Sciatic nerve (tissue), 2 donors: ENCODE measurements around the gene SUSD4. TPM values are rescaled to one million over a fixed set of nuclear protein-coding genes. Genes with fewer than 3 reads are reported as not detected.
"Not testable (repeated sequence)": the region's sequence is repeated elsewhere in the genome, so short reads cannot be mapped to it uniquely, and the experiment has no call there.

Experiments used
- ATAC-seq: fragments of 200-7000 bp; cut with Tn5 transposase; one replicate; pipeline ENCODE4 v1.9.1; 2020; ENCODE audit warnings: mild to moderate bottlenecking, moderate library complexity
- DNase-seq: peaks from one replicate; pipeline ENCODE4 v3.0.0-alpha.2; 2020; ENCODE audit warnings: low spot score
- intact Hi-C: fragments of 100-400 bp; cut with DNase I; formaldehyde crosslinking; loops from one replicate; pipeline ENCODE4 v1.14.2; 2022
- total RNA-seq: library from RNA; stranded (reverse); fragmentation: NEBNext Ultra II Directional; extraction: Animal tissue kit (Norgen Biotek cat#: 25700); gene quantifications from one replicate; pipeline ENCODE4 v1.2.1, GENCODE V29; 2021
- donor health status: DM: no; HTN: no; CAD: no.
- donor health status: DM: no; HTN: no; CAD: no.

SUSD4 gene, protein sequence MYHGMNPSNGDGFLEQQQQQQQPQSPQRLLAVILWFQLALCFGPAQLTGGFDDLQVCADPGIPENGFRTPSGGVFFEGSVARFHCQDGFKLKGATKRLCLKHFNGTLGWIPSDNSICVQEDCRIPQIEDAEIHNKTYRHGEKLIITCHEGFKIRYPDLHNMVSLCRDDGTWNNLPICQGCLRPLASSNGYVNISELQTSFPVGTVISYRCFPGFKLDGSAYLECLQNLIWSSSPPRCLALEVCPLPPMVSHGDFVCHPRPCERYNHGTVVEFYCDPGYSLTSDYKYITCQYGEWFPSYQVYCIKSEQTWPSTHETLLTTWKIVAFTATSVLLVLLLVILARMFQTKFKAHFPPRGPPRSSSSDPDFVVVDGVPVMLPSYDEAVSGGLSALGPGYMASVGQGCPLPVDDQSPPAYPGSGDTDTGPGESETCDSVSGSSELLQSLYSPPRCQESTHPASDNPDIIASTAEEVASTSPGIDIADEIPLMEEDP
- total RNA-seq = not detected

- intact Hi-C loops = loop anchor here (1.0 kb wide), 1 partner anchor 12 kb away; no protein-coding TSS in a partner anchor
- peak; percentile 65 for ATAC-seq
- DNase-seq = no peak
These were observed at the start of gene SUSD4 for GRCh38 chr1:223363856-223364684. Gene SUSD4 (minus strand): TSS chr1:223364176. CDS start chr1:223363425, 751 bp downstream.

DNA sequence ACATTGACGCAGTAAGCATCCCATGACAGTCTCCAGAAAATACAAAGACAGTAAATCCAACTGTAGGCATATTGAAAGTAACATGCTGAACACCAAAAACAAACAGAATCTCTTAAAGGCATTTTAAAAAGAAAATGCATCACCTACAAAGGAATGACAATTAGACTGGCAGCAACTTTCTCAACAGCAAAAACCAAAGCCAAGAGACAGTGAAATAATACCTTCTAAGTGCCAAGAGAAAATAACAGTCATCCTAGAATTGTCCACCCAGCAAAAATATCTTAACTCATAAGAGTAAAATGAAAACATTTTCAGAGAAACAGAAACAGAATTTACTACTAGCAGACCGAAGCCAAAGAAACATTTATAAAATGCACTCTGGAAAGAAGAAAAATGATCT is 49.2 kb upstream of the SUSD4 start:
- ATAC-seq (no peak), DNase-seq (no peak)
- intact Hi-C loops = no loop called here

- ATAC-seq (no peak), DNase-seq (no peak)
- intact Hi-C loops = no loop called here
These were observed 47.7 kb upstream of the SUSD4 start for GRCh38 chr1:223411710-223412109.

GRCh38 chr1:223411309-223411708 is 47.3 kb upstream of the SUSD4 start:
- intact Hi-C loops = no loop called here

DNA sequence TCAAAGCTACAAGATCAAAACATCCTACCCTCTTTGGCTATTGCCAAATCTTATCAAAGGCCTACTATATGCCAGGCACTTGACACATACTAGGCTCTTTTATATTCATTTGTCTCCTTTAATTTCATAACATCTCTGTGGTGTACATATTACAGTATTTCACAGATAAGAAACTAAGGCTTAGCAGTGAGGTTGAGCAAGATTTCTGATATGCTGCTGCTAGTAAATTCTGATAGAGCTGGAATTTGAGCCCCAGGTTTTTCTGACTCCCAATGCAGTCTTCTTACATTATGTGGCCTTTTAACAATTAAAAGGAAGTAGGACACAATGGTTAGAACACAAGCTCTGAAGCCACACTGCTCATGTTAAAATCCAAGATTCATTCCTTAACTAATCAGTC is 46.1 kb upstream of the SUSD4 start:
- no peak for DNase-seq
- no peak for ATAC-seq
- intact Hi-C loops = no loop called here

More at GRCh38 chr1:223411309-223411708, 47.3 kb upstream of the SUSD4 start:
- DNase-seq (no peak), ATAC-seq (no peak)

GRCh38 chr1:223405507-223405906 is 41.5 kb upstream of the SUSD4 start:
- intact Hi-C loops = no loop called here
- ATAC-seq (no peak), DNase-seq (no peak)

DNA sequence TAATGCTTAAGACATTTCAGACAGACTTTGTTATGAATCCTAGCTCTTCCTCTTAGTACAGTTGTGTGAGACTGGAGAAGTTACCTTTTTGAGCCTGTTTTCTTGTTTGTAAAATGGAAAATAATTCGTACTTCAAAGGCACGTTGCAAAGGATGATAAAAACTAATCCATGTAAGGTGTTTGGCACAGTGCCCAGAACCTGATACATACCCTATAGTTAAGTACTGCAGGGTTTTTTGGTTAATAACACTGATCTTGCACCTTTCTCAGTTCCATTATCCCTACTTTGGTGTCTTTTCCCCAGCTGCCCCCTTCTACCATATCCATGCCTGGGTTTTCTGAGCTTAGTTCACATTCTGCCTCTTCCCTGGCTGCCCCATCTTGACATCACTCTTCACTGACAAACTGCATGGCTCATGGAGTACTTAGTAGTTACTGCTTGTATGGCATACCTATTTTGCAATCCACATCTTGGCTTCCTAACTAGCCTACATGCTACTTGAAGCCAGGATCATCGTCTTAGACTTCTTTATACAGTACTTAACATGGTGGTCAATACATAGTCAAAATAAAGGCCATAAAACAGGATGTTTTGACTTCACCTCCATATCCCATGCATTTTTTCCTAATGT is 39.3 kb upstream of the SUSD4 start:
- intact Hi-C loops = no loop called here
- no peak for ATAC-seq

GRCh38 chr1:223402790-223403142 is 38.8 kb upstream of the SUSD4 start:
- ATAC-seq = no peak
- intact Hi-C loops = no loop called here

More for the DNA sequence above, 39.3 kb upstream of the SUSD4 start:
- no peak for DNase-seq

GRCh38 chr1:223401873-223402789 is 38.2 kb upstream of the SUSD4 start:
- intact Hi-C loops = no loop called here
- DNase-seq (no peak), ATAC-seq (no peak)

More at GRCh38 chr1:223402790-223403142, 38.8 kb upstream of the SUSD4 start:
- DNase-seq = no peak

DNA sequence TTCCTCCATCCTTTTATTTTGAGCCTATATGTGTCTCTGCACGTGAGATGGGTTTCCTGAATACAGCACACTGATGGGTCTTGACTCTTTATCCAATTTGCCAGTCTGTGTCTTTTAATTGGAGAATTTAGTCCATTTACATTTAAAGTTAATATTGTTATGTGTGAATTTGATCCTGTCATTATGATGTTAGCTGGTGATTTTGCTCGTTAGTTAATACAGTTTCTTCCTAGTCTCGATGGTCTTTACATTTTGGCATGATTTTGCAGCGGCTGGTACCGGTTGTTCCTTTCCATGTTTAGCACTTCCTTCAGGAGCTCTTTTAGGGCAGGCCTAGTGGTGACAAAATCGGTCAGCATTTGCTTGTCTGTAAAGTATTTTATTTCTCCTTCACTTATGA is 35.4 kb upstream of the SUSD4 start:
- intact Hi-C loops, ATAC-seq, DNase-seq: not testable (repeated sequence)

GRCh38 chr1:223394706-223395105 is 30.7 kb upstream of the SUSD4 start:
- DNase-seq = no peak
- ATAC-seq = no peak
- intact Hi-C loops = no loop called here

DNA sequence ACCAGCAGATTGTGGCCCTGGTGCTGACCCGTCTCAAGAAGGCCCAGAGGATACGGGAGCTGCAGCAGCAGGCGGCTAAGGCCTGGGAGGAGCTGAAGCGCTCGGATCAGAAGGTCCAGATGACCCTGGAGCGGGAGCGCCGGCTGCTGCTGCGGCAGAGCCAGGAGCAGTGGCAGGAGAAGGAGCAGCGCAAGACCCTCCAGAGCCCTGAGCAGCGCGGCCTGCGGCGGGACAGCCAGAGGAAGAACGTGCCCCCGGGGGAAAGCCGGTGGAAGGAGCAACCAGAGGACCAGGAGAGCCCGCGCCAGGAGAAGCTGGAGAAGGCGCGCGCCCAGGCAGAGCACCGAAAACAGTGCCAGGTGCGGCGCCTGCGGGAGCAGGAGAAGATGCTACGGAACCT is 30.3 kb upstream of the SUSD4 start:
- DNase-seq (no peak), ATAC-seq (no peak)
- intact Hi-C loops = no loop called here

GRCh38 chr1:223393275-223394214 is 29.6 kb upstream of the SUSD4 start, which contains the start of gene CCDC185:
Gene CCDC185 (plus strand): TSS chr1:223393415. CDS start chr1:223393476, 61 bp downstream.
- ATAC-seq = no peak
- no peak for DNase-seq
- intact Hi-C loops = no loop called here

- ATAC-seq = no peak
- DNase-seq = no peak
- intact Hi-C loops = no loop called here
These were observed 26.6 kb upstream of the SUSD4 start for GRCh38 chr1:223390618-223391017.

GRCh38 chr1:223386013-223386412 is 22.0 kb upstream of the SUSD4 start:
- intact Hi-C loops = no loop called here
- ATAC-seq (no peak), DNase-seq (no peak)

- intact Hi-C loops = no loop called here
- DNase-seq (no peak), ATAC-seq (no peak)
These were observed 14.8 kb upstream of the SUSD4 start for GRCh38 chr1:223378754-223379153.

DNA sequence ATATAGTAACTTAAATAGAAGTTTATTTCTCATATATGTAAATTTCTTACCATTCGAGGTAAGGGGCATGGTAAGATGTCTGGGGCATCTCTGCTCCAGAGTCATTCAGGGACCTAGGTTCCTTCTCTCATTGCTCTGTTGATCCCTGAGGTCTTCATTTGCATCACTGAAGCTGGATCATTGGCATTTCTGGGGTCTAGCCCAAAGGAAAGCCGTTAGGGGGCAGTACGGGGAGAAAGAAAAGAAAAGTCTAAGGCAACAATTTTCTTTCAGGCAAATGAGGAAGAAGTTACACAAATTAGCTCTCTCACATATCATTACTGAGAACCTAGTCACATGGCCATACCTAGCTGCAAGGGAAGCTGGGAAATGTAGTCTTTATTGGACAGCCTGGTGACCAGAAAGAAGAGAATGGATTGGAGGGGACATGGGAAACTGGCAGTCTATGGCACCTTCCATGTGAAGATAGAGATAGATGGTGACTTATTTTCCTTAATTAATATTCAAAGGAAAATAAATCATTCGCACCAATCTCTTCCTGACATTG is 10.2 kb upstream of the SUSD4 start:
- no peak for DNase-seq
- ATAC-seq = no peak
- intact Hi-C loops = no loop called here
